Epithelial cell of esophagus (primary cell): ENCODE data around the gene FAM240B.

Source experiments
- DNase-seq: peaks from one replicate; pipeline ENCODE4 v3.0.0; 2010; ENCODE audit warnings: low read depth
- H3K4me3 ChIP-seq: 2 replicates; pipeline ENCODE4 v1.5.1; 2011; ENCODE audit warnings: mild to moderate bottlenecking, low read length, control low read depth
- TF ChIP-seq, protein P1 (sequence below): IDR thresholded peaks from 2 replicates; pipeline ENCODE4 v1.5.1; 2011; ENCODE audit warnings: low read depth, mild to moderate bottlenecking, low read length, control low read depth, inconsistent platforms; ENCODE audit not compliant: insufficient read depth; ENCODE audit errors: missing control alignments

FAM240B gene

DNA sequence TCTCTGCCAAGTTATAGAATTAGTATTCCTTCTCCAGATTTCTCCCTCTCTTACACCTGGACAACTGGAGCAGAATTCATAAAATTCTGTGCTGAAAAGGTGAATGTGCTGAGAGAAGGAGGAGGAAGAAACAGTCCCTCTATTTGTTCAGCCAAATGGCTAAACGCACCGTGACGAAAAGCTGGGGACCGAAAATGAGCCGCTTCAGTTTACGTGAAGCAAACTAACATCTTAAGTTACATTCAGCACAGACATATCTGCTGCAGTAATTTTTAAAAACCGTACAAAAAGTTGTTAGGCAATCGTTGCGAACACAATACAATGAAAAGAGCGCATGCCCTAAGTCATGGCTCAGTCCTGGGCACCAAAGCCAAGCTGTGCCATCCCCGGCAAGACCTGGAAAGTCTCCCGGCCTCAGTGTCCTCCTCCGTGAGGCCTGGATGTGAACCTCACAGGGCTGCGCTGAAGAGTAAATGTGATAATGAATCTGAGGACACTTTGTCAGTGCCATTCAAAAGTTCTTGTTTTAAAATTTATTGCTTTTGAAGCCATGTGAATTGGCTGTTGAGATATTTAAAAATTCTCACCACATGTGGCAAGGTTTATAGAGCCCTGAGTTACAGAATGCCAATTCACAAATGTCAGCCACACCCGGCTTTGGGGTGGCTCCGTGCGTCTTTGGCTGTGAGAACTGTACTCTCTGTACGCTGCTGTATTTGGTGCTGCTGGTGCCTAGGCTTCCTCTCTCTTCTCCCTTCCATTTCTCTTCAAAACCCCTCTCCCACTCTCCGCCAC, 46.3 kb downstream of the FAM240B start:
- DNase-seq = no peak
- TF ChIP-seq, protein P1, sequence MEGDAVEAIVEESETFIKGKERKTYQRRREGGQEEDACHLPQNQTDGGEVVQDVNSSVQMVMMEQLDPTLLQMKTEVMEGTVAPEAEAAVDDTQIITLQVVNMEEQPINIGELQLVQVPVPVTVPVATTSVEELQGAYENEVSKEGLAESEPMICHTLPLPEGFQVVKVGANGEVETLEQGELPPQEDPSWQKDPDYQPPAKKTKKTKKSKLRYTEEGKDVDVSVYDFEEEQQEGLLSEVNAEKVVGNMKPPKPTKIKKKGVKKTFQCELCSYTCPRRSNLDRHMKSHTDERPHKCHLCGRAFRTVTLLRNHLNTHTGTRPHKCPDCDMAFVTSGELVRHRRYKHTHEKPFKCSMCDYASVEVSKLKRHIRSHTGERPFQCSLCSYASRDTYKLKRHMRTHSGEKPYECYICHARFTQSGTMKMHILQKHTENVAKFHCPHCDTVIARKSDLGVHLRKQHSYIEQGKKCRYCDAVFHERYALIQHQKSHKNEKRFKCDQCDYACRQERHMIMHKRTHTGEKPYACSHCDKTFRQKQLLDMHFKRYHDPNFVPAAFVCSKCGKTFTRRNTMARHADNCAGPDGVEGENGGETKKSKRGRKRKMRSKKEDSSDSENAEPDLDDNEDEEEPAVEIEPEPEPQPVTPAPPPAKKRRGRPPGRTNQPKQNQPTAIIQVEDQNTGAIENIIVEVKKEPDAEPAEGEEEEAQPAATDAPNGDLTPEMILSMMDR = no peak
- H3K4me3 ChIP-seq = no peak overlapping the region

DNA sequence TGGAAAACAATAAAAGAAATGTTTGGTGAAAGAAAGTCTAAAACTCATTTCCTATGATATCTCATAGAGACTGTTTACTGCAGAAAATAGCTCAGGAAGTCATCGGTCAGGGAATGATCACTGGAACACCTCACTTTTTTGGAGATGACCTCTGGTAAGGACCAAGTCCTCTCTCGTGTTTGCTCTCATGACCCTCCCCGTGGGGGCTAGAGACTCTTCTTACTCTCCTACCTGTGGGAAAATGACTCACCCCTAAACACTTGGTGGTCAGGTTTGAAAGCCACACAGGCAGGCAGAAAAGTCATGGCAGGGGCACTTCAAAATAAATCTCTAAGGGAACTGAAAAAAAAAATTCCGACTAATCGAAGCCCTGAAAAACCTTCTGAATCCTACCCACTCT, 48.2 kb downstream of the FAM240B start:
- TF ChIP-seq, protein P1 = no peak
- no peak for DNase-seq
- H3K4me3 ChIP-seq = no peak overlapping the region

DNA sequence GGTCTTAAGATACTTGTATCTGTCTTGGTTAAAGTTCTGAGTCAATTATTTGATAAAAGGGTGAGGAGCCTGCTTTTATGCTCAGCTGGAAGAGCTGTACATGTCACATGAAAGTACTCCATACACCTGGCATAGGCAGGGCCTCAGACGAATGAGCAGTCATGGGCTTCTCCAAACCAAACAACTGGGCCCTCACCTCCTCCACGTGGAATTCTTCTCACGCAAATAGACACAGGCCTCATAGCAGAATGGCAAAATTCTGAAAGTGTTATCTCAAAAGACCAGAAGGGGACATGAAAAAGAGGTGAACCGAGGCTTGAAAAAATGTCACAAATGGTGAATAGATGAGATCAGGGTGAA, 48.6 kb downstream of the FAM240B start:
- DNase-seq = no peak
- TF ChIP-seq, protein P1 = no peak
- no peak overlapping the region for H3K4me3 ChIP-seq

DNA sequence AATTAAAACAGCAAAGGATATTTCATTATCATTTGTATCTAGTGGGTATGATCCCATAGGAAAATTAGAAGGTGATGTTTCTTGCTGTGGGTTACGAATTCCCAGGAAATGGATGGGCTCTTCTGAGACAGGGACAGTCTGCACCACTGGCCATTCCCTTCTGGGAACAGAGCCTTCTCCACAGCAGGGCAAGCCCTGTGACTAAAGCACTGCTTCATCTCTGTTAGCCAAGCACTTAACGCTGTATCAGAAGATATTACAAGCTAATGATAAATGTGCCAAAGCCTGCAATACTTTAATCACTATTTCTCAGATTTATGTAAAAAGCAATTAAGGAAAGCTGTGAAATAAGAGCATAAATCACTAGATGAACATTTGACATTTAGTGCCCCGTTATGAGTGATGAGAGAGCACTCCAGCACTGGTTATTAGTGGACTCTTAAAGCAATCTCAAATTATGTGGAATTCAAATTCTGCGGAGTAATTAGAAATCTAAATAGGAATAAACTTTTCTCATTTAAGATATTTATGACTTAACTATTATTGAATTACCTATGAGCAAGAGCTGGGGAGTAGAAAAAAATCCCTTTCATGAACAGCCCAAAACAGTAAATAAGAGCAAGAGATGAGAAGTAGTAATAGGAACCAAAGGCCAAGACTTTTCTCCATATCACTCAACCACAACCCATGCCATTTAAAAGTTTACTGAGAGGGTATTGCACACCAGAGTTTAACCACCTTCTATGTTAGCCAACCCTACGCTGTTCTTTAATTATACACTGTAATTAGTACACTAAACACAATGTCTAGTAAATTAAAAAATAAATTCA, 49.2 kb downstream of the FAM240B start:
- TF ChIP-seq, protein P1 = no peak
- H3K4me3 ChIP-seq = no peak overlapping the region
- no peak for DNase-seq

DNA sequence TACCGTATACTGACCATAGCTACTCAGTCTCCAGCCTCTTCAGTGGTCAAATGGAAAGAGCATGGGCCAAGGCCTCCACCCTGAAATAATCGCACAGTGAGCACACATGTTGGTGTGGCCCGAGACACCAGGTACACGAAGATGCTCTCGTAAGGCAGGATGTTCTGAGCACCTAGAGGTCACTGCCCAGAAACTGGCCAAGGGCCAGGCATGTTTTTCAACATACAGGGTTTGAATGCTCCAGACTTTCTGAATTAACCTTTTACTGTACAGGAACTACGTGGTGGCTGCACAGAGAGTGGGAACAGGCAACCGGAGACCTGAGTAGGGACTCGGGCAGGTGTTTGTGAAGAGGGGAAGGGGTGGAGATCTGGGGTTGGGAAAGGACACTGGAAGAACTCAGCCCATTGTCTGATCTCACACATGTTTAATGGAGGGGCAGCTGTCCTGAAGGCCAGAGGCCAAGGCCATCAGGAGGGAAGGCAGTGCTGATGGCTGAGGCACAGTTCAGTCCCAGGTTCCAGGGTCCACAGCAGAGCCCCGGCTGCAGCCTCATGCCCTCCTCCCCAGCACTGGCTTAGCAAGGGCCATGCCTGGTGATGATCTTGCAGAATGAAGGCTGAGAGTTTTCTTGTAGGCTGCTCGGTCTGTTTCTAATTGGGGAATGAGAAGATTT, 51.0 kb downstream of the FAM240B start:
- no peak for DNase-seq
- TF ChIP-seq, protein P1 = no peak
- no peak overlapping the region for H3K4me3 ChIP-seq

DNA sequence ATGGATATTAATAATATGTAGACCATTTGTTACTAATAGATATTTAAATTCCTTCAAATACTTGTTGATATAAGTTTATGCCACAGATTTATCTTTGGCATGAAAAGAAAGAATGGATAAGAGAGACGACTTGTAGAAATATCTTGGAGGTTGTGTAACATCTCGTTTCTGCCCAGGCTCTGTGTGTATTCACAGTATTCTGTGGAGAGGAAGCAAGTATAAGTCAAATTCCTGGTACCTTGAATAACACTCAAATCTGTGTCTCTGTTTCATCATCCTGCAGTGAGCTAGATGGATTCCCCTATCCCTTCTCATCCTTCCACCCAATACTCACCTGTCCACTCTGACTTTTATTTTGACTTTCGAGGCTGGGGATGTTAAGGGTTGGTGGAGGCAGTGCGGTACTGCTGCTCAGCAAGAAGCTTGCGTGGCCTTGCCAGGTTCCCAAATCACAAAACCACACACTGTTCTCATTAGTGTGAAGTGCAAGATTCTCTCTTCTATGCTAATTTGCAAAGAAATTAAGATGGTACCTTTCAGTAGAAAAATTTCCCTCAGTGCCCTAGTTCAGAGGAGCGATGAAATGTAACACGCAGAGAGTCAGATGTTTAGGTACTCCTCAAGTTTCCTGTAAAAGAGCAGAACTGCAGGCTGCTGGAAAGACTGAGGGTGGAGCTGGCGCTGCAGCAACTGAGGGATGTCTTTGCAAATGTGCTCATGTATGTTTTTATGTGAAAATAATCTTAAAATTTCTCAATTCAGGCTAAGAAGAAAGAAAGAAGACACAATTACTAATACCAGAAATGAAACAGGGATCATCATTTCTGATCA, 57.0 kb downstream of the FAM240B start:
- no peak for DNase-seq
- H3K4me3 ChIP-seq = no peak overlapping the region
- TF ChIP-seq, protein P1 = peak; percentile 59
